T-helper 2 cell treated with Interferon-gamma antibody and Interleukin-4, amounts not matched to agents 5 μg/mL and 100 μg/mL, for 36 hours (primary cell): Measurements from ENCODE around the gene ZNF410.
"Not testable (repeated sequence)": the region's sequence is repeated elsewhere in the genome, so short reads cannot be mapped to it uniquely, and the experiment has no call there.

ENCODE experiments used
- DNase-seq: peaks from one replicate; pipeline ENCODE4 v3.0.0; 2021; ENCODE audit warnings: low spot score
- H3K27ac Mint-ChIP-seq: one replicate; pipeline ENCODE4 v1.8.0; 2021; ENCODE audit warnings: mild to moderate bottlenecking, mixed read lengths
- H3K27me3 Mint-ChIP-seq: one replicate; pipeline ENCODE4 v1.8.0; 2021; ENCODE audit warnings: low read depth, mixed read lengths
- H3K36me3 Mint-ChIP-seq: one replicate; pipeline ENCODE4 v1.8.0; 2021; ENCODE audit warnings: low read depth, mixed read lengths
- H3K4me1 Mint-ChIP-seq: one replicate; pipeline ENCODE4 v1.8.0; 2021; ENCODE audit warnings: low read depth, mixed read lengths
- H3K4me3 Mint-ChIP-seq: one replicate; pipeline ENCODE4 v1.8.0; 2022; ENCODE audit warnings: mild to moderate bottlenecking, moderate library complexity, mixed read lengths
- H3K9me3 Mint-ChIP-seq: one replicate; pipeline ENCODE4 v1.8.0; 2021; ENCODE audit warnings: mixed read lengths

The ZNF410 gene

GRCh38 chr14:73886449-73887317 is at the start of gene ZNF410:
ZNF410 (plus strand) TSS chr14:73886859; CDS start chr14:73892176, 5,317 bp downstream.
- Mint-ChIP-seq H3K27ac (peak within 1 kb of the TSS; percentile 96), H3K9me3 (no peaks in the 10 kb centered on the region), H3K4me1 (peaks cover 33% of the 10 kb centered on the region), H3K27me3 (no peaks in the 10 kb centered on the region), H3K36me3 (peaks cover 3% of the 10 kb centered on the region), H3K4me3 (peak within 1 kb of the TSS; percentile 91)
- DNase-seq: peak; percentile 97

GRCh38 chr14:73838293-73839034 is 48.2 kb upstream of the ZNF410 start:
- H3K9me3 Mint-ChIP-seq, DNase-seq, H3K27ac Mint-ChIP-seq, H3K27me3 Mint-ChIP-seq, H3K4me1 Mint-ChIP-seq, H3K36me3 Mint-ChIP-seq, H3K4me3 Mint-ChIP-seq: not testable (repeated sequence)

GRCh38 chr14:73842201-73842600 is 44.5 kb upstream of the ZNF410 start:
- DNase-seq: no peak
- no peaks in the 10 kb centered on the region for H3K9me3 Mint-ChIP-seq
- H3K27me3 Mint-ChIP-seq: peaks cover 8% of the 10 kb centered on the region
- no peaks in the 10 kb centered on the region for H3K36me3 Mint-ChIP-seq
- H3K4me1 Mint-ChIP-seq: no peaks in the 10 kb centered on the region
- no peak overlapping the region for H3K27ac Mint-ChIP-seq
- no peak overlapping the region for H3K4me3 Mint-ChIP-seq

GRCh38 chr14:73842851-73843250 is 43.8 kb upstream of the ZNF410 start:
- H3K27ac Mint-ChIP-seq: no peak overlapping the region
- peaks cover 8% of the 10 kb centered on the region for H3K27me3 Mint-ChIP-seq
- no peaks in the 10 kb centered on the region for H3K36me3 Mint-ChIP-seq
- no peak overlapping the region for H3K4me3 Mint-ChIP-seq
- no peak for DNase-seq
- H3K4me1 Mint-ChIP-seq: no peaks in the 10 kb centered on the region
- H3K9me3 Mint-ChIP-seq: no peaks in the 10 kb centered on the region

- H3K36me3 Mint-ChIP-seq: no peaks in the 10 kb centered on the region
- no peaks in the 10 kb centered on the region for H3K9me3 Mint-ChIP-seq
- no peaks in the 10 kb centered on the region for H3K4me1 Mint-ChIP-seq
- H3K27ac Mint-ChIP-seq: no peak overlapping the region
- peaks cover 8% of the 10 kb centered on the region for H3K27me3 Mint-ChIP-seq
- no peak overlapping the region for H3K4me3 Mint-ChIP-seq
- DNase-seq: no peak
Observed at GRCh38 chr14:73843296-73843695, 43.4 kb upstream of the ZNF410 start.

- H3K4me3 Mint-ChIP-seq: no peak overlapping the region
- no peak for DNase-seq
- peaks cover 9% of the 10 kb centered on the region for H3K4me1 Mint-ChIP-seq
- H3K9me3 Mint-ChIP-seq: no peaks in the 10 kb centered on the region
- H3K27me3 Mint-ChIP-seq: peaks cover 8% of the 10 kb centered on the region
- H3K36me3 Mint-ChIP-seq: no peaks in the 10 kb centered on the region
- H3K27ac Mint-ChIP-seq: no peak overlapping the region
Observed at GRCh38 chr14:73846947-73847346, 39.7 kb upstream of the ZNF410 start.

GRCh38 chr14:73851000-73851399 is 35.7 kb upstream of the ZNF410 start:
- Mint-ChIP-seq H3K4me3 (peak overlapping the region; percentile 96), H3K9me3 (no peaks in the 10 kb centered on the region), H3K36me3 (no peaks in the 10 kb centered on the region), H3K27me3 (peaks cover 3% of the 10 kb centered on the region), H3K27ac (peak overlapping the region; percentile 31), H3K4me1 (peaks cover 15% of the 10 kb centered on the region)
- DNase-seq: no peak

GRCh38 chr14:73851567-73852382 is 34.9 kb upstream of the ZNF410 start, which contains the start of gene PTGR2:
PTGR2 (plus strand) TSS chr14:73851831; CDS start chr14:73858863, 7,032 bp downstream.
- Mint-ChIP-seq H3K4me1 (peaks cover 15% of the 10 kb centered on the region), H3K9me3 (no peaks in the 10 kb centered on the region), H3K27ac (peak within 1 kb of the TSS; percentile 97)

GRCh38 chr14:73859145-73859544 is 27.5 kb upstream of the ZNF410 start:
- H3K27me3 Mint-ChIP-seq: no peaks in the 10 kb centered on the region
- H3K4me1 Mint-ChIP-seq: no peaks in the 10 kb centered on the region
- H3K9me3 Mint-ChIP-seq: no peaks in the 10 kb centered on the region
- H3K27ac Mint-ChIP-seq: no peak overlapping the region
- DNase-seq: no peak
- H3K4me3 Mint-ChIP-seq: no peak overlapping the region
- no peaks in the 10 kb centered on the region for H3K36me3 Mint-ChIP-seq

More at GRCh38 chr14:73851567-73852382, 34.9 kb upstream of the ZNF410 start, which contains the start of gene PTGR2:
- Mint-ChIP-seq H3K27me3 (peaks cover 3% of the 10 kb centered on the region), H3K36me3 (no peaks in the 10 kb centered on the region), H3K4me3 (peak within 1 kb of the TSS; percentile 96)
- DNase-seq: peak; percentile 82

- H3K4me1 Mint-ChIP-seq: no peaks in the 10 kb centered on the region
- no peaks in the 10 kb centered on the region for H3K36me3 Mint-ChIP-seq
- DNase-seq: no peak
- no peak overlapping the region for H3K4me3 Mint-ChIP-seq
- no peak overlapping the region for H3K27ac Mint-ChIP-seq
- no peaks in the 10 kb centered on the region for H3K9me3 Mint-ChIP-seq
- no peaks in the 10 kb centered on the region for H3K27me3 Mint-ChIP-seq
Observed at GRCh38 chr14:73861073-73861472, 25.6 kb upstream of the ZNF410 start.

GRCh38 chr14:73862480-73862879 is 24.2 kb upstream of the ZNF410 start:
- Mint-ChIP-seq H3K9me3 (no peaks in the 10 kb centered on the region), H3K27me3 (no peaks in the 10 kb centered on the region), H3K36me3 (no peaks in the 10 kb centered on the region), H3K4me1 (peaks cover 2% of the 10 kb centered on the region), H3K27ac (no peak overlapping the region), H3K4me3 (no peak overlapping the region)
- DNase-seq: no peak

GRCh38 chr14:73863209-73863608 is 23.4 kb upstream of the ZNF410 start:
- peaks cover 2% of the 10 kb centered on the region for H3K4me1 Mint-ChIP-seq
- H3K9me3 Mint-ChIP-seq: no peaks in the 10 kb centered on the region
- no peak overlapping the region for H3K27ac Mint-ChIP-seq
- no peaks in the 10 kb centered on the region for H3K27me3 Mint-ChIP-seq
- no peaks in the 10 kb centered on the region for H3K36me3 Mint-ChIP-seq
- no peak for DNase-seq
- H3K4me3 Mint-ChIP-seq: no peak overlapping the region

GRCh38 chr14:73865534-73866113 is 21.0 kb upstream of the ZNF410 start:
- Mint-ChIP-seq H3K4me1 (peaks cover 2% of the 10 kb centered on the region), H3K27me3 (no peaks in the 10 kb centered on the region), H3K4me3 (no peak overlapping the region), H3K36me3 (no peaks in the 10 kb centered on the region), H3K27ac (no peak overlapping the region), H3K9me3 (no peaks in the 10 kb centered on the region)
- DNase-seq: no peak
